ENCODE measurements around the gene DAPL1.

DAPL1 gene

DNA sequence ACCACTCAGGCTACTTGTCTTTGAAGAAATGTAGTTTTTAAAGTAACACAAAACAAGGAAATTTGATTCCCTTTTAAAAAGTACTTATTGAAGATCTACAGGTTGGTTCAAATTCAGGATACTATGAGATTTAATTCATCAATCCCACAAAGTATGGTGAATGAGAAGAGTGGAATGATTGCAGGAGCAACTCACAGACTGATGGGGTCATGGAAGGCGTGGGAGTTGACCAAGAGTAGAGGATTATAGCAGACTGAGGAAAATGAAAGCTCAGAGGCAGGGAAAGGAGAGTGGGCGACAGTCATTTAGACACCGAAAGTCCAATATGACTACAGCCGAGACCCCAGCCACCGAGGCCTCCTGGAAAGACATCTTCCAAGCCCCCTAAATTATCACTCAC, 12.5 kb upstream of the DAPL1 start:
- TF ChIP-seq, protein P1, sequence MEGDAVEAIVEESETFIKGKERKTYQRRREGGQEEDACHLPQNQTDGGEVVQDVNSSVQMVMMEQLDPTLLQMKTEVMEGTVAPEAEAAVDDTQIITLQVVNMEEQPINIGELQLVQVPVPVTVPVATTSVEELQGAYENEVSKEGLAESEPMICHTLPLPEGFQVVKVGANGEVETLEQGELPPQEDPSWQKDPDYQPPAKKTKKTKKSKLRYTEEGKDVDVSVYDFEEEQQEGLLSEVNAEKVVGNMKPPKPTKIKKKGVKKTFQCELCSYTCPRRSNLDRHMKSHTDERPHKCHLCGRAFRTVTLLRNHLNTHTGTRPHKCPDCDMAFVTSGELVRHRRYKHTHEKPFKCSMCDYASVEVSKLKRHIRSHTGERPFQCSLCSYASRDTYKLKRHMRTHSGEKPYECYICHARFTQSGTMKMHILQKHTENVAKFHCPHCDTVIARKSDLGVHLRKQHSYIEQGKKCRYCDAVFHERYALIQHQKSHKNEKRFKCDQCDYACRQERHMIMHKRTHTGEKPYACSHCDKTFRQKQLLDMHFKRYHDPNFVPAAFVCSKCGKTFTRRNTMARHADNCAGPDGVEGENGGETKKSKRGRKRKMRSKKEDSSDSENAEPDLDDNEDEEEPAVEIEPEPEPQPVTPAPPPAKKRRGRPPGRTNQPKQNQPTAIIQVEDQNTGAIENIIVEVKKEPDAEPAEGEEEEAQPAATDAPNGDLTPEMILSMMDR (IDR thresholded peaks at IDR 0.05; ENCODE audit: control insufficient read depth, insufficient read depth, low read depth, low read length, missing control alignments): no peak
- H3K4me3 ChIP-seq (ENCODE audit: control insufficient read depth, low read depth, low read length): no peak overlapping the region

DNA sequence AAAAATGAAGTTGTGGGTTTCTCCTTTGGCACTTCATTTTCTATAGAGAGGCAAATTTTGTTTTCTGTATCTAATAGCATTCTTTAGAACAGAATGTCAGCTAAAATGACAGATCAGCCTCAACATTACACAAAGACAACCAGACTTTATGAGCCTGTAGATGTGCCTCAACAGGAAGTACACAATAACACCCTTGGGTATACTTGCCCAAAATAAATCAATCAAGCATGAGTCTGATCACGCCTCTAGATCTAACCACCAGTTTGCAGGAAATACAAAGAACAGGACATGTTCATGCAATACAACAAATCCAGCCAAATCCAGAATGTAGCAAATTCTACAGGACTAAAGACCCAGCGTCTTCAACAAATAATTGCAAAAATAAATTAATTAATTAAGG, 11.2 kb upstream of the DAPL1 start:
- no peak overlapping the region for H3K4me3 ChIP-seq (ENCODE audit: control insufficient read depth, low read depth, low read length)
- TF ChIP-seq, protein P1 (IDR thresholded peaks at IDR 0.05; ENCODE audit: control insufficient read depth, insufficient read depth, low read depth, low read length, missing control alignments): no peak
- no peak for DNase-seq (ENCODE audit: low read depth)

More for the DNA sequence above, 12.5 kb upstream of the DAPL1 start:
- DNase-seq (ENCODE audit: low read depth): no peak

DNA sequence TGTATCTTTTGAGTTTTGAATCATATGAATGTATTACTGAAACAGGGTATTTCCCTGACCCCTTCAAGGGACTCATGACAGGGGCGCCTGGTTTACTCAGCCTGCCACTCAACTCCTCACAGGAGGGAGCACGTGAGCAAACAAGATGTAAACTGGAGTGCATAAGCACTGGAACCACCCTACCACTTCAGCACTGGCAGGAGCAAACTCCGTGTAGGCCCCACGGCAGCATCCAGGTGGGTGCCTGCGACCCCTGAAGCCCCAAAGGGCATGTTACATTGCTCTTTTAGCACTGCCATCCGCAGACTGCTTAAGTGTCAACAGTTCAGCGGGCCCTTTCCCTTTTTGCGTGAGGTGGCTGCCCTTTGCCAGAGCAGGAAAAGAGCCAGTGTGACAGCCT, 8.2 kb upstream of the DAPL1 start:
- no peak for DNase-seq (ENCODE audit: low read depth)
- TF ChIP-seq, protein P1 (IDR thresholded peaks at IDR 0.05; ENCODE audit: control insufficient read depth, insufficient read depth, low read depth, low read length, missing control alignments): no peak
- no peak overlapping the region for H3K4me3 ChIP-seq (ENCODE audit: control insufficient read depth, low read depth, low read length)

DNA sequence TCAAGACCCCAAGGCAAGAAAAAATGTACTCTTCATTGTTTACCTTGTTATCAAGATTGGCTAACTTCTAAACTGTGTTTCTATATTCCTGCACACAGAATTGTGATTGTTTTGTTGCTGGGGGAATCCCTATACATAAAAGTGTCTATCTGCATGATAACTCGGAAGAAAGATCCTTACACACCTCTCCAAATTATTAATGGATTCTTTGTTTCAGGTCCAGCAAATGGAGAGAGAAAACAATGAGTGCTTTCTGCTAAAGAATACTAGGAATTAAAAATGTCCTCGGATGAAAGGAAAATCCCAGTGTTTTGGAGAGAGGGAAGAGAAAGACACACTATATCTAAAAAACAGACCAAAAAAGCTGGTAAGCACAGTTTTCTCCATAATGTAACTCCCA, 6.2 kb upstream of the DAPL1 start:
- TF ChIP-seq, protein P1 (IDR thresholded peaks at IDR 0.05; ENCODE audit: control insufficient read depth, insufficient read depth, low read depth, low read length, missing control alignments): no peak
- no peak for DNase-seq (ENCODE audit: low read depth)
- no peak overlapping the region for H3K4me3 ChIP-seq (ENCODE audit: control insufficient read depth, low read depth, low read length)

DNA sequence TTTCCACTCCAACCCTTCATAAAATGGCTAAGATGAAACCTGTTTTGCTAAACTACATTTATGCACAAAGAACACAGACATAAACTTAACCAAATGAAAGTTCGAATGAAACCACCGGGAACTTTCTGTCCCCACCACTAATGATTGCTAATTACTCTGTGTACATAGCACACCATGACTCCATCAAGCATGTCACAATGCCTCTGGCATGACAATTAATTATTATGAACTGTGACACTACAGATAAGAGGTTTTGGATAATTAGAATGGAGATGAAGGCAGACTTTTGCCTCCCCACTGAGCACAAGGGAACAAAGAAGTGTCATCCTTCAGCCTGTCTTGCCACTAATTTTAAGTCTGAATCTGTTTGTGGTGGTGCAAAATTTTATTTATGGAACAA, 1.5 kb downstream of the DAPL1 start:
- TF ChIP-seq, protein P1 (IDR thresholded peaks at IDR 0.05; ENCODE audit: control insufficient read depth, insufficient read depth, low read depth, low read length, missing control alignments): no peak
- H3K4me3 ChIP-seq (ENCODE audit: control insufficient read depth, low read depth, low read length): no peak overlapping the region
- no peak for DNase-seq (ENCODE audit: low read depth)

DNA sequence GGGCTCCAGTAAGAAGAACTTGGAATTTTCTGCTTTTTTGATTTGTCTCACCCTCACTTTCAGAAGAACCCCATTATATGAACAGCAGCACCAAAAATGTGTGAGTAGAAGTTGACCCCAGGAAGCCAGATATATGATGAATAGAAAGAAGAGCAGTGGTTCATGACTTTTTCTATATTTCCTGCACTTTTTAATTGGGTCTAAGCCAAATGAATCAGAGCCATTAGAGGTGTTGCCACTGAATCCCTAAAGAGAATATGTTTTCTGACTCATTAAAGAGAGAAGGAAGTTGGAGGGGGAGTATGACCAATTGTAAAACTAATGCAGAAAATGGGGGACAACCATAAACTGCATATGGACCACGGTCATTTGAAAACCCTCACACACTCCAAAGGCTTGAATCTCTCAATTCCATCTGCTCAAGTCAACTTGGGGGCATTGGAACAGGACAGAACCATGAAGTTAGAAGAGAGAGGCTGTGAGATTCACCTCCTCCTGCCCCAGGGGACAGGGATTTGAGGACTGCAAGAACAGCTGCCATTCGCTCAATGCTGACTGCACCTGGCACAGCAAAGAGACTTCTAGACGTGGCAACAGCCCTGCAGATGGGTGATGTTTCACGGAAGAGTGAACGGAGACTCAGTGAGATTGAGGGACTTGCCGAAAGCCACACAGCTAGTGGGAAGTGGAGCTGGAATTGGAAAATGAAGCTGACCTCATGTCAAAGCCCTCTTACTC, 3.0 kb downstream of the DAPL1 start:
- no peak for DNase-seq (ENCODE audit: low read depth)
- TF ChIP-seq, protein P1 (IDR thresholded peaks at IDR 0.05; ENCODE audit: control insufficient read depth, insufficient read depth, low read depth, low read length, missing control alignments): no peak
- no peak overlapping the region for H3K4me3 ChIP-seq (ENCODE audit: control insufficient read depth, low read depth, low read length)
